Choroid plexus epithelial cell (primary cell): ENCODE measurements around the gene URI1.

Source experiments
- DNase-seq: peaks from one replicate; pipeline ENCODE4 v3.0.0-alpha.2; 2010; ENCODE audit warnings: low read depth
- H3K4me3 ChIP-seq: 2 replicates; pipeline ENCODE4 v1.5.1; 2011; ENCODE audit warnings: low read depth, mild to moderate bottlenecking, control low read depth, low read length, moderate library complexity
- CTCF ChIP-seq: conservative IDR thresholded peaks from 2 replicates; pipeline ENCODE4 v1.5.1; 2011; ENCODE audit warnings: low read depth, mild to moderate bottlenecking, control low read depth, inconsistent platforms, low read length, moderate library complexity

URI1 gene

GRCh38 chr19:30020189-30020588 is 78.2 kb downstream of the URI1 start:
- no peak for TF ChIP-seq CTCF
- no peak overlapping the region for H3K4me3 ChIP-seq
- no peak for DNase-seq

GRCh38 chr19:30022659-30023058 is 80.6 kb downstream of the URI1 start:
- TF ChIP-seq CTCF = no peak
- no peak for DNase-seq
- no peak overlapping the region for H3K4me3 ChIP-seq

GRCh38 chr19:30023330-30023729 is 81.3 kb downstream of the URI1 start:
- no peak for DNase-seq
- no peak for TF ChIP-seq CTCF
- no peak overlapping the region for H3K4me3 ChIP-seq

GRCh38 chr19:30024091-30024490 is 82.1 kb downstream of the URI1 start:
- TF ChIP-seq CTCF = no peak
- DNase-seq = no peak
- no peak overlapping the region for H3K4me3 ChIP-seq

GRCh38 chr19:30026933-30027332 is 84.9 kb downstream of the URI1 start:
- no peak overlapping the region for H3K4me3 ChIP-seq
- DNase-seq = no peak
- TF ChIP-seq CTCF = no peak

GRCh38 chr19:30028118-30028991 is 86.3 kb downstream of the URI1 start:
- no peak overlapping the region for H3K4me3 ChIP-seq
- no peak for DNase-seq
- TF ChIP-seq CTCF = no peak

- no peak overlapping the region for H3K4me3 ChIP-seq
- no peak for DNase-seq
- TF ChIP-seq CTCF = no peak
Measured at GRCh38 chr19:30028992-30029343, 86.9 kb downstream of the URI1 start.
